GM21381 (cell line): ENCODE measurements around the gene DNAI1.

Experiments used
- ATAC-seq: cut with Tn5 transposase; IDR thresholded peaks from one replicate; pipeline ENCODE4 v1.9.1; 2021; ENCODE audit warnings: mild to moderate bottlenecking, moderate library complexity; ENCODE audit not compliant: unreplicated experiment

Gene DNAI1

DNA sequence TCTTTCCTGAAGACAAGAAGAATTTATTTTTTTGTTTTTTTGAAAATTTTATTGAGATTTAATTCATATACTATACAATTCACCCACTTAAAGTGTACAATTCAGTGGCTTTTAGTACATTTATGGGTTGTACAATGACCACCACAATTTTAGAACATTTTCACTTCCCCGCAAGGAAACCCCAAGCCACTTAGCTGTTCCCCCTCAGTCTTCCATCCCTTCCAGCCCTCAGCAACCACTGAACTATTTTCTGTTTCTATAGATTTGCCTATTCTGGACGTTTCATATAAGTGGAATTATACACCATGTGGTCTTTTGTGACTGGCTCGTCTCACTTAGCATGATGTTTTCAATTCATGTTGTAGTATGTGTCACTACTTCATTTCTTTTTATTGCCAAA, 28.0 kb downstream of the DNAI1 start:
- no peak for ATAC-seq

DNA sequence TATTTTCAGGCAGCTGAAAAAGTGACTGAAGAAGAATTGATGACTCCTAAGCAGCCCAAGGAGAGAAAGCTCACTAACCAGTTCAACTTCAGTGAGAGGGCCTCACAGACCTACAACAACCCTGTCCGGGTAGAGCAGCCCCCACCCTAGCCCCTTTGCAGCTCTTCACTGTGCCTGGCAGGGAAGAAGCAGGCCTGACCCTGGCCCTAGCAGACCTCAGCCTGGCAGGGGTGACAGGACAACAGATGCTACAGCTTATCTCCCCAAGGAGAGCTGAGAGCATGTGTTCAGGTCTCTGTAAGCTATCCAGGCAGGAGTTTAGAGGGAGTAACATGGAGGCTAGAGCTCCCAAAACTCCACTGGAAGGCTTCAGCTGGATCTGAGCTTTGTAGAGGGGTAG, 31.8 kb downstream of the DNAI1 start:
- ATAC-seq: no peak

- no peak for ATAC-seq
Observed at GRCh38 chr9:34490760-34491159, 32.2 kb downstream of the DNAI1 start.

GRCh38 chr9:34491596-34491995, 33.0 kb downstream of the DNAI1 start:
- ATAC-seq: no peak

DNA sequence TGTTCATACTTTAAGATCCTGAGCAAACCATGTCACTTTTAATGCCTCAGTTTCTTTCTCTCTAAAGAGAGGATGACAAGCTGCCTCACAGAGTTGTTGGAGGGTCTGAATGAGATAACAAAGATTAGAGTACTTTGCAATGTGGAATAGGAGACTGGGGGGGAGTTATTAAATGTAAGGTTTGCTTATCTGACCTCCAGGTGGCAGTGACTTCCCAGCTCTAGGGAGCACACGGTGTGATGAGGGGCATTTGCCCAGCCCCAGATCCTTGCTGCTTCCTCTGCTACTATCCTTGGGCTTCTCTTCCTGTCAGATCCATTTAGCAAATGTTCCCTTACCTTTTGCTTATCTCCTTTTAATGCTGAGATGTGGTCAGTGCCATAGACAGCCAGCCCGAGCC, 33.4 kb downstream of the DNAI1 start:
- ATAC-seq: no peak

- no peak for ATAC-seq
Observed at GRCh38 chr9:34493972-34494535, 35.4 kb downstream of the DNAI1 start.

- no peak for ATAC-seq
Observed at GRCh38 chr9:34496149-34496712, 37.6 kb downstream of the DNAI1 start.

DNA sequence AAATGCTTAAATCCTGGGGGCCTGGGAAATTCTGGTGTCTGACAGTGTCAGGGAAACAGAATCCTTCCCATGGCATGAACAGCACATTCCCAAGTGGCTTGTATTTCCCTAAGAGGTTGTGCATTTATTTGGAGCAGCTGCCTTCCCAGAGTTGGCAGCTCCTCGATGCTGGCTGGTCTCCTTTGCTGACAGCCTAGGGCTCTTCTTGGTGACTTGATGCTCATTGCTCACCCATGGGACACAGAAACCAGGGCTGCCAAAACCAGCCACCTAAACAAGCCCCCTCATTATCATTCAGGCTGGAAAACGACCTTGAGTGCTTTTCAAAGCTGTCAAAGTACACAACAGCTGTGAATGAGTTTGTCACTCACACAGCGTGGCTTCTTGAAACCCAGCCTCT, 39.9 kb downstream of the DNAI1 start:
- no peak for ATAC-seq

DNA sequence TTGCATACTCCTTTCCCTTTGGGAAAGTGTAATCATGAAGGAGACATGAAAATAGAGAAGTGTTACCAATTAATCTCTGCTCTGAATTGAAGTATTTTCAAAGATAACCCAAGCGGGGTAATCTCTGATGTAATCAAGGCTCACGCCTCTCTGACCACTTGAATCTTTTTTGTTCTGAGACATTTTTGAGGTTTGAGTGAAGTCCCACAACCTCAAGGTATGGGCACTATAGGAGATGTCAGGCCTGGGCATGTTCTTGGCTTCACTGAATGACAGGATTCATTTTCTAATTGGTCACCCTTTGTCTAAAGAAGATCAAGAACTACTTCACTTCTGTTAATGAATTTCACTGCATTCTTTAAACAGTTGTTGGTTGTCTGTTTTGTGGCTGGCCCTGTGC, 40.5 kb downstream of the DNAI1 start:
- ATAC-seq: no peak

- ATAC-seq: no peak
Observed at GRCh38 chr9:34500623-34501267, 42.1 kb downstream of the DNAI1 start.

DNA sequence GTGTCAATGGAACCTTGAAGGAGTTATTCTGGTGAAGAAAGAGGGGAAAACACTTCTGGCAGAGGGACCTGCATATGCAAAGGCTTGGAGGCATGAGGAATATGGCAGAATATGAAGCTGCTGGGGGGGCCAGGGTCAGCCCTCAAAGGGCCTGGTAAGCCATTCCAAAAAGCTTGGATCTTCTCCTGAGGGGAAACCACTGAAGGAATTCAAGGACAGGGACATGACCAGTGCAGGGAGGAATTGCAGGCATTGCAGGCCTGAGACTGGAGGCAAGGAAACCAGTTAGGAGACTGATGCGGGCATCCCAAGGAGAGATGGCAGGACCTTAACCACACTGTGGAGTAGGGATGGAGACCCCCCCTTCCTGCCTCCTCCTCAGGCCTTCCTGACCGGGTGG, 42.8 kb downstream of the DNAI1 start:
- ATAC-seq: no peak

GRCh38 chr9:34501889-34502425, 43.4 kb downstream of the DNAI1 start:
- no peak for ATAC-seq

GRCh38 chr9:34502471-34502870, 43.9 kb downstream of the DNAI1 start:
- no peak for ATAC-seq

DNA sequence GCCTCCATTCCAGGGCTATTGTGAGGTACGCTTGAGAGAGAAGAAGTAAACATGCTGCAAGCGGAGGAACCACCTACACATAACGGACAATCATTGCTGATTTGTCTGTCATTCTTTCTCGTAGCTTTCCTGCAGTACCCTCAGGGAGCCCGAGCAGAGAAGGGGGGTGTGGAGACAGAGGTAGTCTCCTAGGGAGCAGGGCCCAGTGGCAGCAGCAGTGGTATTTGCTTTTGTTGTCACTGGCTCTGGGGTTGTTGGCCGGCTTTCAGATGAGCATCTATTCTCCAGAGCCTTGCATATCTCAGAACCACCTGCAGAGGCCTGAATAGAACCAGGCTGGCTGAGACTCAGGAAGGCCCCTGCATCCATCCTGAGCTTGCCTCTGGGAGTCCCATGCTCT, 44.3 kb downstream of the DNAI1 start:
- ATAC-seq: no peak

DNA sequence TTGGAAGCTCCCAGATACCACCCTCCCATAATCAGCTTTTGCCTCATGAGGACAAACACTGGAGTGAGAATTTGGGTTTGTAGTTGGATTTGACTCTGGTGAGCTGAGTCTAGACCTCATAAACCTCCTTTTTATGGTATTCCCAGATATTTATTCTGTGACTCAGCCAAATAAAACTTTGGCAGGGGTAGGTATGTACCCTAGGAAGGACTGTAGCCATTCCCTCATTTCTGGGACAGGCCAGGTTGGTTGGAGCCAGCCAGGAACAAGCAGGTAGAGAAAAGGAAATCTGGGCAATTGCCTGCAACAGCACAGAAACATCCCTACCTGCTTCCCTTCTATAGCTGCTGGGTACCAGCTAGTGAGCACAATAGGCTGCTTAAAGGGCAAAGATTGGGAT, 44.8 kb downstream of the DNAI1 start:
- ATAC-seq: no peak

GRCh38 chr9:34505370-34506120, 46.9 kb downstream of the DNAI1 start:
- no peak for ATAC-seq

DNA sequence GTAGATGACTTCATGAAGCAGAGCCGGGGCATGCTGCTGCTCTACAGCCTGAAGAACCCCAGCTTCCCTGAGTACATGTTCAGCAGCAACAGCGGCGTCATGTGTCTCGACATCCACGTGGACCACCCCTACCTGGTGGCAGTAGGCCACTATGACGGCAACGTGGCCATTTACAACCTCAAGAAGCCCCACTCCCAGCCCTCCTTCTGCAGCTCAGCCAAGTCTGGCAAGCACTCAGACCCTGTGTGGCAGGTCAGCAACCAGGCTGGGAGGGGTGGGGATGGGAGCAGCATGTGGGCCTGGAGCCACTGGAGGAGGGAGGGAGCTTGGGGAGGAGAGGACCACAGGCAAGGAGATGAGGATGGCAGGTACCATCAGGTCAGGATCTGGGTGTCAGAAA, 48.0 kb downstream of the DNAI1 start:
- ATAC-seq: no peak

GRCh38 chr9:34507556-34507955, 49.0 kb downstream of the DNAI1 start:
- no peak for ATAC-seq

DNA sequence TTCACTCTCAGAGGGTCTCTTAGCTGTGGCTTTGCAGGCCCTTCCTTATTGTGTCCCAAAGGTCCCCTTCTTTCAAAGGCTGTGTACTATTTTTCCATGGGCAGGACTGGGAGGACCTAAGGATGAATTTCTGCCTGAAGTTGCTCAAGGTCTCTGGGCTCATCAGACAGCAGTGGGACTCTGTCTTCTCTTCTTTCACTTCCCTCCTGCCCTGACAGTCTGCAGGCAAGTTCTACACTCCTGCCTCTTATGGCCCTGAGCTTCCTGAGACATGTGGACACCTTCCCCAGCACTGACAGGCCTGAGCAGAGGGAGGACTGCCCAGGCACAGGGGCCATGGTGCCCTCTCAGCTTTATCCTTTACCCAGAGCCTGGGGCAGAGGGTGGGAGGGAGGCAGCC, 49.4 kb downstream of the DNAI1 start:
- ATAC-seq: no peak

DNA sequence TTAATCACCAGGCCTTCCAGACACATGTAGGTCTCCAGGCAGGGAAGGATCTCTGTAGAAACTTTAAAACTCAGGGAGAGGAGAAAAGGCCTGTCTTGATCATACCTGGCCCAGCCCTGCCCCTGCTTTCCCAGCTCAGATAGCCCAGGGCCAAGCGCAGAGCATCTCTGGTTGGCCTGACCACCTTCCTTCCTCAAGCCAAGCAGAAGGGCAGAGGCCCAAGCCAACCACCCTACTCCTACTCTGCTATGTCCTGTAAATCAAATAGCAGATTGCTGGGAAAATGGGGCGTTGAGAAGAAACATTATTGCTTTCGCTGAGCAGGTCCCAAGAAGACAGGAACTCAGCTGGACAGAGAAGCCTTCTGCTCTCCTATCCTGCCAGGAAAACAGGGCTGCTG, 49.9 kb downstream of the DNAI1 start:
- ATAC-seq: no peak

DNA sequence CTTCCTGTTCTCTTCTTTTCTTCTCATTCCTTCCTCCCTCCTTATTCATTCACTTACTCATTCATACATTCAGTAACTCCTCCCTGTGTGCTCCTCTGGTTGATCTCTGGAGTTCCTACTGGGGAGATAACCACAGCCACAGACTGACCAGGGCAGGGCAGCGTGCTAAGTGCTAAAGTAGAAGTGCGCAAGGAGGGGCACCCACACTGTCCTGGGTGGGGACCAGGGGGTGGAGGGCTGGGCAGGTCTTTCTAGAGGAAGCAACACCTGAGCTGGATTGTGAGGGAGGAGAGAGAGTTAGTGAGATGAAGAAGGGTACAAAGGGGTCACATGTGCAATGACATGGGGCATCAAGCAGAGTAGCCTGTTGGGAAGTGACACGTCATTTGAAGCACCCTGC, 50.3 kb downstream of the DNAI1 start:
- ATAC-seq: no peak
